GDM1 (cell line): Measurements from ENCODE around the gene DNAAF3.

ENCODE experiments used
- DNase-seq: peaks from one replicate; lab custom pipeline; 2025; lab: John Stamatoyannopoulos, UW

Gene DNAAF3

GRCh38 chr19:55116232-55116858 lies 50.1 kb downstream of the DNAAF3 start:
- peak; percentile 51 for DNase-seq

DNA sequence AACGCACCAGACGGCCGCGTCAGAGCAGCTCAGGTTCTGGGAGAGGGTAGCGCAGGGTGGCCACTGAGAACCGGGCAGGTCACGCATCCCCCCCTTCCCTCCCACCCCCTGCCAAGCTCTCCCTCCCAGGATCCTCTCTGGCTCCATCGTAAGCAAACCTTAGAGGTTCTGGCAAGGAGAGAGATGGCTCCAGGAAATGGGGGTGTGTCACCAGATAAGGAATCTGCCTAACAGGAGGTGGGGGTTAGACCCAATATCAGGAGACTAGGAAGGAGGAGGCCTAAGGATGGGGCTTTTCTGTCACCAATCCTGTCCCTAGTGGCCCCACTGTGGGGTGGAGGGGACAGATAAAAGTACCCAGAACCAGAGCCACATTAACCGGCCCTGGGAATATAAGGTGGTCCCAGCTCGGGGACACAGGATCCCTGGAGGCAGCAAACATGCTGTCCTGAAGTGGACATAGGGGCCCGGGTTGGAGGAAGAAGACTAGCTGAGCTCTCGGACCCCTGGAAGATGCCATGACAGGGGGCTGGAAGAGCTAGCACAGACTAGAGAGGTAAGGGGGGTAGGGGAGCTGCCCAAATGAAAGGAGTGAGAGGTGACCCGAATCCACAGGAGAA lies 50.9 kb downstream of the DNAAF3 start:
- DNase-seq = no peak

DNA sequence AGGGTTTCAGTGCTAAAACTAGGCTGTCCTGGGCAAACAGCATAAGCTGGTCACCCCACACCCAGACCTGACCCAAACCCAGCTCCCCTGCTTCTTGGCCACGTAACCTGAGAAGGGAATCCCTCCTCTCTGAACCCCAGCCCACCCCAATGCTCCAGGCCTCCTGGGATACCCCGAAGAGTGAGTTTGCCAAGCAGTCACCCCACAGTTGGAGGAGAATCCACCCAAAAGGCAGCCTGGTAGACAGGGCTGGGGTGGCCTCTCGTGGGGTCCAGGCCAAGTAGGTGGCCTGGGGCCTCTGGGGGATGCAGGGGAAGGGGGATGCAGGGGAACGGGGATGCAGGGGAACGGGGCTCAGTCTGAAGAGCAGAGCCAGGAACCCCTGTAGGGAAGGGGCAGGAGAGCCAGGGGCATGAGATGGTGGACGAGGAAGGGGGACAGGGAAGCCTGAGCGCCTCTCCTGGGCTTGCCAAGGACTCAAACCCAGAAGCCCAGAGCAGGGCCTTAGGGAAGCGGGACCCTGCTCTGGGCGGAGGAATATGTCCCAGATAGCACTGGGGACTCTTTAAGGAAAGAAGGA lies 51.8 kb downstream of the DNAAF3 start:
- no peak for DNase-seq

- DNase-seq = no peak
Observed at GRCh38 chr19:55113570-55114039, 52.8 kb downstream of the DNAAF3 start.

GRCh38 chr19:55112777-55113569 lies 53.4 kb downstream of the DNAAF3 start:
- no peak for DNase-seq

DNA sequence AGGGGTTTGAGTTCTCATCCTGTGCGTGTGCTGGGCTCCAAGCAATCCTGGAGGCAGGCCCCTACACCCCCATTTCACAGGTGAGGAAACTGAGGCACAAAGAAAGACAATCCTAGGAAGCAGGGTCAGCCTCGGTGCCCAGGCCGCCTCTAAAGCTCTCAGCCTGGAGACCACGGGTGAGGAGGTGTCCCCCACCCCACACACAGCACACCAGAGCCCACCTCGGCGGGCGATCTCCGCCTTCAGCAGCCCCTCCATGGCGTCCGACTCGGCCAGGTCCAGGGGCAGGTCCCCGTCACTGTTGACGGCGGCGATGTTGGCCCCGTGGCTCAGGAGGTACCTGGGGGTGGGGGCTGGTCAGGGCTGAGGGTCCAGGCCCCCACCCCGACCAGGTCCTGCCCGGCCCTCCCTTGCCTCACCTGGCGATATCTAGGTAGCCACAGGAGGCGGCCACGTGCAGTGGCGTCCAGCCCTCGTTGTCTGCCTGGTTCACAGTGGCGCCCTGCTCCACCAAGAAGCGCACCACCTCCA lies 54.1 kb downstream of the DNAAF3 start:
- no peak for DNase-seq

GRCh38 chr19:55111238-55111831 lies 55.1 kb downstream of the DNAAF3 start:
- DNase-seq = no peak

DNA sequence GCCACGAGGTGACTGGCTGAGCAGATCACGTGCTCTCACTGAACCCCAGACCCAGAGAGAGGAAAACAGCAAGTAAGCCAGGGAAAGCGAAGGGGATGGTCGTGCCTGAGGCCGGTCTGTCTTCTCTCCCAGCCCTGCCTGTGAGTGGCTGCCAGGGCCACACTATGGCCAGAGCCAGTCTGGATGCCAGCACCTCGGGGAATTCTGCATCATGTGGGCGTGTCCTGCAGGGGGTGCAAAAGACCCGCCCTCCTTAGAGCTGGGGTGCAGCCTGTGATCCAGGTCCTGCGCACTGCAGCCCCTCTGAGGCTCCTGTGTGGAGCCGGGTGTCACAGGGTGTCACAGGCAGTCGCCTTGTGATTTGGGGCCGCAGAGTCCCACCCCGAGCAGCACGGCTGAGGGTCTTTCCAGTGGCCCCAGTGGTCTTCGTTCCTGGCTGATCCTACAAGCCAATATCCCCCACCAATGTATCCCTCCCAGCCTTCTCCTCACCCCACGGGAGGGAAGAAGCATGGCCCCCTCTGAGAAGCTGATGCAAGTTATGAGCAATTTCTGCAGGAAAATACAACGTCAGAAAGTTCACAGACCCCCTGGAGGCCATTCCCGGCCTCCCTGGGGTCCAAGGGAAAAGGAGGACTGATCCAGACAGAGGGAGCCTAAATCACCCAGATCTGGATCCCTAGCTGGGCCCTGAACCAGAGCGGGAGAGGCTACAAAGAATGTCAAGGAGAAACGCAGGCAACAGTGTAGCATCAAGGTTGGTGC lies 56.7 kb downstream of the DNAAF3 start:
- DNase-seq = no peak
